ENCODE data around the gene NEDD4L.

Gene NEDD4L

DNA sequence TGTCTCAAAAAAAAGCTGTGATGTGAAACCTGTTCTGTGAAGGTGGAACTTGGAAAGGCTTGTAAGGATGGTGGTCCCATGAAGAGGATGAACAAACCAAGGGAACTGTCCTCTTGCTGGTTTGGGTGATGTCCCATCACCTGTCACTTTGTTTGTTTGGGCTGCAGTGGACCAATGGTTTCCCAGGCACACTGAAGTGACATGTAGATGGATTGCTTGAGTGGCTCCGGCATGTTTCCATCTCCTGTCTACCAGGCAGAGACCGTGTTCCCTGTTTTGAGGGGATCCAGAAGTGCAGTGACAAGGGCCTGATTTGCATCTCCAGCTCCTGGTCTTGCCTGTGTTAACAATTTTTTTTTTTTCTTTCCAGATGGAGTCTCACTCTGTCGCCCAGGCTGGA lies 8.9 kb downstream of the NEDD4L start:
- no peak for DNase-seq (ENCODE audit: low read depth)

DNA sequence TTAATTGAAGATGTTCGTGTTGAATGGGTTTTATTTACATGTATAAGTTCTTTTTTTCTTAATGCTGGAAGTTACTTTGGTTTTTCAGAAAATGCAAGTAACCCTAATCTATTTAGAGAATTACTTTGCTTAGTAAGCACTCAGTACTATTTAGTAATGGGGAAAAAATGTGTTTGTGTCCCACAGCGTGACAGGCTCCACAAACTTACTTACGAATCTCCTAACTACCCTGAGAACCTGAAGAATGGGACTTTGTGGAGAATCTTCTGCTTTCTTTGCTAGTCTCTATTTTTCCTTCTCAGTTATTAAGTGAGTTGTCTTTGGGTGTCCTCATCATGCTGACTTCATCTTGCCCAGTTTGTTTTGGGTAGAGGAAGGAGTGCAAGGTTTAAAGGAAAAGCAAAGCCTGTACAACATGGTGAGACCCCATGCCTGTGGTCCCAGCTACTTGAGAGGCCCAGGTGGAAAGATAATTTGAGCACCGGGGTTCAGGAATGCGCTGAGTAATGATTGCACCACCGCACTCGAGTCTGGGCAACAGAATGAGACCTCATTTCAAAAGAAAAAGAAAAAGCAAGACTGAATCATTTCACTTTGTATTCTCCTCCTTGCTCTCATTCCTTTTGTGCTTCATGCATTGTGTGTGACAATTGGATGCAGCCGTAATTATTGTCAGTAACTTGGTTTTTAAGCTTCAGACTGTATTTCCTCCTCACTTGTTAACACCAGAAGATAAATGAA lies 10.2 kb downstream of the NEDD4L start:
- no peak for DNase-seq (ENCODE audit: low read depth)

DNA sequence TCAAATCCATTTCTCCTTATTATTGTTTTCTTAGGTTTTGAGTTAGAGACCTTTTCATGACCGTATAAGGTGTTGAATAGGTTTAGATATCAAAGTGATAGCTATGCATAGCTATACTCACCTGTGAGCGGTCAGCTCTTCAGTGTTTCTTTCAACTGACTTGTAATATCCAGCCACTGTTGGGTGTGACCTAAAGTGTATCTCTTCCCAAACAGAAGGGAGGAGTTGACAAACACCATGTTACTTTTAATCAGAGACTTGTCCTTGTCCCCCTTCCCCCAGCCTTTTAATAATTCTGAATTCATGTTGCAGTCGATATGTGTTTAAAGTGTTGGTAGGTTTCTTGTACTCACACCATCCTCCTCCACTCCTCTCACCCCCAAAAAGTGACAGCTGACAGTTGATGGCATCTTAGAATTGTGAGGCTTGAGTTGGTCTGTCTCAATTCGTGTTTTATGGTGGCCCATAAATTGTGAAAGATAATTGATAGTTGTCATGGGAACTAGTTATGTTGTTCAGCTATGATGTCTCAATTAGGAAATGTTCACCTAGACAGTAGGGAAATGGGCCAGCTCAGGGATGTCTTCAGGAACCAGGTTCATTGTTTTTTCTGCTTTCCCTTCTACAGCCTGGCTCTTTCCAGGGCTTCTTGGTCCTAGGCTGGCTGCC lies 12.0 kb downstream of the NEDD4L start:
- no peak for DNase-seq (ENCODE audit: low read depth)

DNA sequence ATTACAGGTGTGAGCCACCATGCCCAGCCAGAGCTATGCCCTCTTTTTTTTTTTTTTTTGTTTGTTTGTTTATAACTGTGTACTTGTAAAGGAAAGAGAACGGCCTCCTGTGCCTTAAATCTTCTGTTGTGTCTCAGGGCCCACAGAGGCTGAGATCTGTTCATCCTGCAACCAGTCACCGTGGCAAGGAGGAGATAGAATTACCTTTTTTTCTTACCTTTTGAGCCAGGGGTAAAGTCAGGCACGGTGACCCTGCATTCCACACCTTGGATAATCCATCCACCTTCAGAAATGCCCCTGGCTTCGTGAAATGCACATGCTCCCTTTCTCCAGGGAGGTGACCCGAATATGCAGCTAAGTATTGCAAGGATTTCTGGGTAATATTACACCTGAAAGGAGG lies 12.8 kb downstream of the NEDD4L start:
- no peak for DNase-seq (ENCODE audit: low read depth)

DNA sequence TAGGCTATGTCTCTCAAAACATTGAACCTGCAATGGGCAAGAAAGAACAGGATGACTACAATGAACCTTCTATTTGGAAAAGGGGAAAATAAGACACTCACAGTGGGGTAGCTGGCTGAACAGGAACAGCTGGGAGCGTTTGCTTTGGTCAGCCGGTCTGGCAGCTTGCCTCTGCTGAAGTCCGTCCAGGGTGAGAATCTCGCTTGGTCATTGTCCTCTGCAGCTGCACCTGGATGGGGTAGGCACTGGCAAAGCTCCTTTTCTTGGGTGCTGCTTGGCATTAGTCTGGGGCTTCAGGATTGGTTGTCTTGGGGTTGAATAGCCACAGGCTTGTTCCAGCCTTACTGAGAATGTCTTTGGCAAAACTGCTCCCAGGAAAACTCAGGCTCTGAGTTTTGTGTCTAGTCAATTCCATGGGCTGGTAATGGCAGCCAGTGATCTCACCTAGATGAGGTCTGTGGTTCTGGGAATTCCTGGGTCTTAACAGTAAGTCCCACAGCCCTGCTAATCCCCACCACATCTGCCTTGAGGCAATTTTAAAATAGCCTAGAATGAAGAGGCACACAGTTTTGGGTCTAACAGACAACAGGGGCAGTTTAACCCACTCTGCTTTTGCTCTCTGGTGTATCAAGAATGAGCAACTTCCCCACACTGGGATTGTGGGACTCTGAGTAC lies 13.4 kb downstream of the NEDD4L start:
- DNase-seq (ENCODE audit: low read depth) = no peak

DNA sequence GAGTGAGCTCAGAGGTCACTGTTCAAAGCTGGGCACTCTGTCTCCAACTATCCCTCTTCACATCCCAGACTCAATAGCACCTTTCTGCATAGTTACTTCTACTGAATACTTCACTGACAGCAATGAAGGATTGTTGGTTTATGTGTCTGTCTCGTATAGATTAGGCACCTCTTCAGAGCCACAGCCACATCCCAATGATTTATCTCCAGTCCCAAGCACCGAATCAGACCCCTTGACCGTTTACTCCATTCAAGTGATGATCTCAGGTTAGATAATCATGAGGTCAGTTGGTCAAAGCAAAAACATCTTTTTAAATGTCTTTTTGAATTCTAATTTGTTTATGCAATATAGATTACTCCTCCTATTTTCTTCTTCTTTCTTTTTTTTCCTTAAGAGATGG lies 14.7 kb downstream of the NEDD4L start:
- DNase-seq (ENCODE audit: low read depth) = no peak

DNA sequence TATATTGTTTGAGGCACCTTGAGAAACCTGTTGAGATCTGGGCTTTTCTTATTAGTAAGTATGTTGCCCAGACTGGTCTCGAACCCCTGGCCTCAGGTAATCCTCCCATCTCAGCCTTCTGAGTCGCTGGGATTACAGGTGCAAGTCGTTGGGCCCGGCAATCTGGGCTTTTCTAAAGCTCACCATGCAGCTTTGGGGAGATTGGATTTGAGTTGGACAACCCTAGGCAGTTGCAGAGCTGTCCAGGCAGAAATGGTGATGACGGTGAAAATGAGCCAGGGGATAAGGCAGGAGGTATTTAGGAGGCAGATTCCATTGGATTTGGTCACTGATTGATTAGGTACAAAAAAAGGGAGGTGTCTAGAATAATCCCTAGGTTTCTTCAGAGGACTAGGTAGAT lies 16.2 kb downstream of the NEDD4L start:
- no peak for DNase-seq (ENCODE audit: low read depth)

DNA sequence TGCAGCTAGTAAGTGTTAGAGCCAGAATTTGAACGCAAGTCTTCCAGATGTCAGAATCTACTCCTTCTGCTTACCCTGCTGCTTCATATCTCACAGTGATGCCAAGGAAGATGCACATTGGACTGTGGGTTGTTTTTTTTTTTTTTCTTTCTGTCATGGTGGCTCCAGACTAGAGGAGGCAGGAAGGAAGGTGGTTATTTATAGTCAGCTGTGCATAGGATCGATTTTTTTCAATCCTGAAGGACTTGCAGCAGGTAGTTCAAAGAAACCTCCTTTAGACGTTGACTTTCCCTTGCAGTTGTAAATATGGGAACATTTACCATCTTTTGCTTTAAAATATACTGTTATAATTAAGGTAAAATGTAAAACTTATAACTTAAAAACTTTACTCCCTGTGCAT lies 17.3 kb downstream of the NEDD4L start:
- DNase-seq (ENCODE audit: low read depth) = no peak

DNA sequence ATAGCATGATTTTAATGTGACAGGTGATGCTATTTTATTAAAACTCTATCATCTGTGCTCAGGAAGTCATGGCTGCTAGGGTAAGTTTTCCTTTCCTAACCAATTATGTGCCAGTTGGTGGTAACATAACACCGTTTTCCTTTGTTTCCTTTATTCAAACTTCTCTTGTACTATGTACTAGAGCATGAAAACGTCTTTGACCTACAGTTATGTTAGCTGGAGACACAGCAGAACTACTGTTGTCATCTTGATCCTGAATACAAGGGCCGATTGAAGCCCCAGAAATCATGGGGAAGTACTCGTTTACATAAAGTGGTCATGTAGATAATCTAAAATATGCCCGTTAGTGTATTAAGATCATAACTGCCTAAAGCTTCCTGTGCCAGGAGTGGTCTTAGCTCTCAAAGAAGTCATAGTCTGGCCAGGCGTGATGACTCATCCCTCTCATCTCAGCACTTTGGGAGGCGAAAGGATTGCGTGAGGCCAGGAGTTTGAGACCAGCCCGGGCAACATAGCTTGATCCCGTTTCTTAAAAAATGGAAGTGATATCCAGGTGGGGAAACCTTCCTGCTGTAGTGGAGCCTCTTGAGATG lies 20.5 kb downstream of the NEDD4L start:
- DNase-seq (ENCODE audit: low read depth) = no peak

DNA sequence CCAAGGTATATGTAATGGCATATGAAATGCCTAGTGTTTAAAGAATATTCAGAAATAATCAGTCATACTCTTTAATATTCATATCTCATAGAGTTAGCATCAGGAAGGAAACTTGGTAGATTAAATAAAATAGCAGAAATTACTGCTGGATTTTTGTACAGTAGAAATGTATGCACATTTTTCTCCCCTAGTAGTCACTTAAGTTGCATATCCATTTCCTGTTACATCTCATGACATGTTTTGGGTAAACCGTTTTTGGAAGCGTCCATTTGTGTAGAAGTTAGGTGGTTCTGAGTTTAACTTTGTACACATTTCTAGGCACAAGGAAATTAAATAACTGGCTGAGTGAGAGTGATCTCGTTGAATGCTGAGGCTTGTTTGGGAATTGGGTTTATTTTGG lies 21.9 kb downstream of the NEDD4L start:
- DNase-seq (ENCODE audit: low read depth) = no peak

DNA sequence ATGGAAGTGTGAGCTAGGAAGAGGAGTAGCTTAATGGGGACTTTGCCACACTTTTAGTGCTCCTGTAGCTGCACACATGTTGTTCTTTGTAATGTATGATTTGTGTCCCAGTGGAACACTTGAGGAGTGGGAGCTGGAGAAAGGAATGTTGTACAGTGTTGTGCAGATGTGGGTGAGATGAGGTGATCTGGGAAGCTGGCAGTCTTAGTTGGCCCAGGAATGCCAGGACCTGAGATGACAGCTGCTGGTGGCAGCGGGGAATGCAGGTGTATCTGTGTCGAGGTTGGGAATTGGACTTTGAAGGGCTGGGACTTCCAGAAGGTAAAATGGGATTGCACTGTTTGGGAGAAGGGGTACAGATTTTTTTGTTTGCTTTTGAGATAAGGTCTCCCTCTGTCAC lies 23.6 kb downstream of the NEDD4L start:
- DNase-seq (ENCODE audit: low read depth) = no peak

DNA sequence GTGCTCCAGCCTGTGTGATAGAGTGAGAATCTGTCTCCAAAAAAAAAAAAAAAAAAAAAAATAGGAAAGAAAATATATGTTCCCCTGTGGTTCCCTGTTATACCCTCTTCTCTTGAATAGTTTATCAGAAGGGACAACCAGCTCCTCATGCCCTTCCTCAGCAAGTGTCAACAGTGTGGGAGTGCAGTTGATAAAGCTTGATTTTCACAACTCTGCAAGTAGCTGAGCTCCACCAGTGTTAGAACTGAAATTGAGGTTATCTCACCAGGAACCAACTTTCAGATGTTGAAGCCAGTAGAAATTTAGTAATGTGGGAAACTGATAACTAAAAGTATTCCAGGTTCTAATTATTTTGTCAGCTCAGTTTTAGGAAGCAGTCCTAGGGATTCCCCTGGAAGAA lies 25.1 kb downstream of the NEDD4L start:
- DNase-seq (ENCODE audit: low read depth) = no peak

DNA sequence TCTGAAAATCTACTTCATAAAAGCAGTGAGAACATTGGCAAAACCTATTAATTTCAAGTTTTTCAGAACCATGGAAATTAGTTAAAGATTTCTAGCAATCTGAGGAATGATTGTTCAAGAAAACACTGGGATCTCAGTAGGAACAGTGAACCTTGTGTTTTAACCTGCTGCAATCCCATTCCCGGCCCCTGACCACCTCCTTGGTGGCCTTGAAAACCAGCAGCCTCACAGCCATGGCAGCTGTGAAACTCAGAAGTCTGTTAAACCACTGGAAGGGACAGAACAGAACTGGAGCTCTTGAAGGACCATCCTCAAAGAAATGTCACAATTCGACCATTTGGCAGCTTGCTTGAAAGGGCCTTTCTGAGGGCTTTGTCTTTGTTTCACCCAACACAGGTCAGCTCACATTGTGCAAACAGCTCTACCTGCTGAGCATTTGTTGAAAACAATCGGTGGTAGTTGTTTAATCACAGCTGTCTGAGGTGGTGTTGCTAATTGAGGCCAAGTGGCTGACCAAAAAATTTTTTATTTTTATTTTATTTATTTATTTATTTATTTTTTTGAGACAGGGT lies 25.8 kb downstream of the NEDD4L start:
- DNase-seq (ENCODE audit: low read depth) = no peak

DNA sequence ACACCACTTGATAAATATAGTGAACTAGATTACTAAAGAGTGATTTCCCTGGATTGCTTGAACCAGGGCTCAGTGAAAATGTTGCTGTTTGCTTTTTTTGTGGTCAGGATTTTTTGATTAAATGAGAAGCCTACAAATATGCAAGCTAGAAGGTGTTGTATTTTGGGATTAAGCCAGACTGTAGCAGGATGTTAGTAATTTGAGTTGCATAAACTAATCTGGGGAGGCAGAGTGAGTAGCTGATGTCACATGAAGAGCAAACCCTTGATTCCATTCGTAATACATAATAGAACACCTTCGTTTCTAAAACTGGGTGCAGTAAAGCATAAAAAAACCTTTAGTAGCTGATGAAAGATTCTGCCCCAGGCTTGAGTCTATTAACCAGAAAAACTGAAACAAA lies 32.0 kb downstream of the NEDD4L start:
- DNase-seq (ENCODE audit: low read depth) = no peak

DNA sequence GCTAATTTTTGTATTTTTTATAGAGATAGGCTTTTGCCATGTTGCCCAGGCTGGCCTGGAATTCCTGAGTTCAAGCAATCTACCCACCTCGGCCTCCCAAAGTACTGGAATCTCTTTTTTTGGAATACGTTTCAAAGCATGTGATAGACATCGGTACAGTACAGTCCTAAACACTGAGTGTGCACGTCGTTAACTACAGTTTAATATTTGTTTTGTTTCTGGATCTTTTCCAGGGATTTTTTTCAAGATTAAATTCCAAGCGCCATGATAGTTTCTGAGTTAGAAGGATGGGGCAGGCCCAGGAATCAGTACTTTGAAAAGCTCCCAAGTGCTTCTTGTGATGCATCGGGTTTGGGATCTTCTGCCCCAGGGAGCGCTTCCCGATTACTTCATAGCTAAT lies 33.3 kb downstream of the NEDD4L start:
- no peak for DNase-seq (ENCODE audit: low read depth)

DNA sequence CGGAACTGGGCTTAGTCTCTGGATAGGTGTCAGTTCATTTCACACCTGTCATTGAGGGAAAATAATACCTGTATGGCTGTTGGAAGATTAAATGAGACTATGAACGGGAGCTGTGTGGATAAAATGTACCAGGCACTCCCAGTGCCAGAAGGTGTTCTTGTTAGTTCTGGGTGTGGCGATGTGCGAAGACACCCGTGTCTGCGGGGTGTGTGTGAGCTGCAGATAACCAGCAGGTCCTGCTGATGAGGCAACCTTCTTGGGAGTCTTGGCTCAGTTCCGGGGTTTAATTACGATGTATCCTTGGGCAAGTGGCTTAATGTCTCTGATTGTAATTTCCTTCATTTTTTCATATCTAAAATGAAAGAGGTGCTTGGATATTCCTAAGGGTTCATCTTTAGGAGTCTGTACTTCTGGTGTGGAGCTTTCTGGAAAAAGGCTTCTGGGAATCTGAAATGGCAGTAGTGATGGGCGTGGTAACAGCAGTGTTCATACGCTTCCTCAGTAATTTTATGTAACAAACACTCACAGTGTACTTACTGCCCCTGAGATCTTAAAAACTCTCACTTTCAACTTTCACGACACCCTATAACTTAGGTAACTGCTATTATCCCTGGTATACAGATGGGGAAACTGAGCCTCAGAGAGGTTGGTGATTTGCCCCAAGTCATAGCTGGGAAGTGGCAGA lies 35.0 kb downstream of the NEDD4L start:
- no peak for DNase-seq (ENCODE audit: low read depth)

DNA sequence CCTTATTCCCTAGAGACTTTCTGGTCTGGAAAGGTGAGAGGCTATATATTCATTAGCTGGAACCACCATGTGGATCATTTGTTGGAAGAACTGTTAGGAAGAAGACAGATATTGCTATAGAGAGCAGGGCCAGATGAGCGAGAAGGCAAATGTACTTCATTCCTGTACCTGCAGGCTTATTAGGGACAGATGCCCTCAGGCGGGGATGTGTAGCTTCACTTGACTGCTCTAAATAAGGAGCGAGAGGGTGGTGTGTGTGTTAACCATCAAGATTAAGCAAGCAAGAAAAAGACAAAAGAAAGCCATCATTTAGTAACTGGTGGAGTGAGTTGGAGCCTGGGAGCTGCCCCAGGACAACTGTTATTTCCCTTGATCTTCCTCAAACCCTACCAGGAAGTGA lies 36.4 kb downstream of the NEDD4L start:
- no peak for DNase-seq (ENCODE audit: low read depth)

DNA sequence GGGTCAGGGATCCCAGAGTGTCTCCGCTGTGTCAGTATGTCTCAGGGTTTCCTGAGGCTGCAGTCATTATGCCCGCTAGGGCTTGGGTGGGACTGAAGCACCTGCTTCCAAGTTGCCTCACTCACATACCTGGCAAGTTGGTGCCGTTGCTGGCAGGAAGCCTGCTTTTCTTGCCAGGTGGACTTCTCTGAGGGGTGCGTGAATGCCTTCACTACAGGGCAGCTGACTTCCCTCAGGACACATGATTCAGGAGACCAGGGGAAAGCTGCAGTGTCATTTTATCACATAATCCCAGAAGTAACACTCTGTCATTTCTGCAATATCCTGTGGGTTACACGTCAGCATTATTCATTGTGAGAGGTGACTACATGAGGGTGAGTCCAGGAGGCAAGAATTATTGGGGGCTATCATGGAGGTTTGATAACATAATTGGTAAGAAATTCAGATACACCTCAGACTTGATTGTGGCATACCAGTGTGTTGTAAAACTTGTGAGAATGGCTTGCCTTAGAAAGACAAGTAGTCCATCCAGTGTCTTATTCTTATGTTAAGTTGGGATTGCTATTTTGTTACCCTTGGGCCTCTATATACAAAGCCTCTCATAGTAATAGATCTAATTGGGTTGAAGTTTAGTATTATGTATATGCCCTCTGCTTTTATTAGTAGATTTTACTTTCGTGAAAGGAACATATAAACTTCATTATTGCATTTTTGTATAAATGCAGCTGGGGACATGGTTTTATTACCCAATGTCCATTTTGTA lies 44.1 kb downstream of the NEDD4L start:
- DNase-seq (ENCODE audit: low read depth) = no peak

DNA sequence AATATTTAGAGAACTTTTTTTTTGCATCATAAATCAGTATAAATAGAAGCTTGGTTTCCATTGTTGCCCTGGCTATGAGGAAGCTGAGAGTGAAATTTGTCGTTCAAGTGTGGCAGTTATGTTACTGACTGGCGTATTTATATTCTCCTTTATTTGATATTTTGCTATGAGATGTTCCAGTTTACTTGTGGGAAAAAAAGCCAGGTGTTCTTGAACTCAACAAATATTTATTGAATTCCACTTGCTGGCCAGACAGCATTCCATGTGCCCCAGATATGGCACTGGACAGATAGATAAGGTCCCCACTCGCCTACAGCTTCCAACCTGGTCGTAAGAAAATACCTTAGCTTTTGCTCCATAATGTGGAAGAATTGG lies 44.7 kb downstream of the NEDD4L start:
- no peak for DNase-seq (ENCODE audit: low read depth)

DNA sequence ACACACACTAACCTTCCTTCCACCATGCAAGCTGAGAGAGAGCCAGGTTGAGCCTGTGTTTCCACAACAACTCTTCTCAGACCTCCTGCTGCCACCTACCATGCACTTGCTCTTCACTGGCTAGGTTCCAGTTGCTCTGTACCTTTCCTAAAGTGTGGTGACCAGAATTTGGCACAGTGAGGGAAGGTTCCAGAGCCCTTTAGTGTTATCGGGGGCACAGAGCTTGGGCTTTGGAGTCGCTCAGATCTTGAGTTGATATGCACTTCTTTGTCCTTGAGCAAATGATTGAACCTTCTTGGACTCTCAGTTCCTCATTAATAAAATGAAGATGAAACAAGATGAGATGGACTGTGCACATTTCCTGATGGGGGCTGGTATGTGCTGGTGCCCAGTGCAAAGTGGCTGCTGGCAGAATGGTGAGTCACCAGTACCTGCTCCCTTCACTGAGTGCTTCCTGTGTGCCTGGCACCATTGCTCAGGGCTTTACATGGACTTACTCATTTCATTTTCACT lies 47.1 kb downstream of the NEDD4L start:
- DNase-seq (ENCODE audit: low read depth) = no peak

DNA sequence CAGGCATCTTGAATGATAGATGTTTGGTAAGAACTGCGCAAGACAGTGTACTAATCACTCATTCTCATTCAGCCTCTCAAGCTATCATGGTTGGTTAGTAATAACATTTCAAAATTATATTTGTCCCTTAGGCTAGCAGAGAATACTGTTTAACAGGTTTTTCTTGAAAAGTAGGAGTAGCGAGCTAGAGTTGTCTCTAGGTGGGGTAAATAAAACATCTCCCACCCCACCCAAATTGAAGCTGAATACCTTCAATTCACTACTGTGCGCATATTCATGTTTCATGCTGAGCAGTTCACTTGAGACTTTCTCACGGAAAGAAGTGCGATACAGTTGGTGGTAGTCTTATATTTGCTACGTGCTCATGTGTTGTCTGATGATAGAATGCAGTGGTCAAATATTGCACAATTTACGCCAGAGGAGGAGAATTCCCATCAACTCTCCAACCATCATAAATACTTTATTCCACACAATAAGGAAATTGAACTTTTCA lies 49.3 kb downstream of the NEDD4L start:
- DNase-seq (ENCODE audit: low read depth) = no peak
